Panc1 (cell line): Measurements from ENCODE around the gene MOB1B. TPM values are rescaled to one million over a fixed set of nuclear protein-coding genes. Genes with fewer than 3 reads are reported as not detected.
A peak's percentile ranks its signal among the peaks of the same experiment; 100 is the strongest.

Experiments
- ATAC-seq: fragments of 200-7000 bp; cut with Tn5 transposase; 2 replicates; pipeline ENCODE4 v1.9.1; 2020; ENCODE audit warnings: mild to moderate bottlenecking, moderate library complexity
- BruUV-seq: library from RNA; stranded (reverse); fragments of 400-500 nt; replicated peaks from 2 replicates; lab custom pipeline; 2021; lab: Mats Ljungman, UMichigan
- CTCF ChIA-PET: fragments of 300-600 bp; sonication (Branson Sonifier 250); formaldehyde crosslinking; loops from one replicate; lab custom pipeline; 2022; ENCODE audit warnings: antibody characterized with exemption; lab: Charles Lee
- POLR2A ChIA-PET: fragments of 300-600 bp; sonication (Branson Sonifier 250); formaldehyde crosslinking; loops from one replicate; lab custom pipeline; 2022; ENCODE audit warnings: antibody characterized with exemption; lab: Charles Lee
- DNase-seq: peaks from one replicate; pipeline ENCODE4 v3.0.0-alpha.2; 2010; ENCODE audit warnings: low read depth, low spot score
- H3K27ac ChIP-seq: 2 replicates; pipeline ENCODE4 v1.5.1; 2011; ENCODE audit warnings: mild to moderate bottlenecking, low read length, inconsistent platforms
- H3K27me3 ChIP-seq: fragments of 200-500 bp; sonication (Bioruptor generic); 2 replicates; pipeline ENCODE4 v1.6.0; 2014; ENCODE audit warnings: low read length, inconsistent platforms; ENCODE audit not compliant: control insufficient read depth, insufficient read depth
- H3K36me3 ChIP-seq: fragments of 200-500 bp; sonication (Bioruptor generic); 2 replicates; pipeline ENCODE4 v1.5.1; 2014; ENCODE audit warnings: inconsistent platforms, mild to moderate bottlenecking, low read length, moderate library complexity; ENCODE audit not compliant: control insufficient read depth, insufficient read depth
- H3K4me1 ChIP-seq: 2 replicates; pipeline ENCODE4 v1.5.1; 2011; ENCODE audit warnings: inconsistent platforms, mild to moderate bottlenecking, low read length, moderate library complexity; ENCODE audit not compliant: control insufficient read depth, insufficient read depth
- H3K4me3 ChIP-seq, 2 experiments: 2 replicates each; pipeline ENCODE4 v1.5.1; 2011 to 2012; ENCODE audit warnings: low read depth in 2 of 2, low read length in 2 of 2, mild to moderate bottlenecking in 2 of 2, inconsistent platforms in 1 of 2, moderate library complexity in 1 of 2
- H3K9me3 ChIP-seq: fragments of 200-500 bp; sonication (Bioruptor generic); 2 replicates; pipeline ENCODE4 v1.5.1; 2014; ENCODE audit warnings: low read depth, mild to moderate bottlenecking, inconsistent platforms, low read length, moderate library complexity; ENCODE audit not compliant: control insufficient read depth, insufficient read depth
- CTCF ChIP-seq: fragments of 450-650 bp; IDR thresholded peaks from 2 replicates; pipeline ENCODE4 v1.5.1; 2017; ENCODE audit warnings: mild to moderate bottlenecking
- POLR2AphosphoS5 ChIP-seq: IDR thresholded peaks from 2 replicates; pipeline ENCODE4 v1.6.1; 2012; ENCODE audit warnings: mild to moderate bottlenecking, low read depth, low read length, moderate library complexity
- REST ChIP-seq, 2 experiments: IDR thresholded peaks; 2 replicates each; pipeline ENCODE4 v1.6.1; 2011 to 2012; ENCODE audit warnings: low read depth in 2 of 2, control low read depth in 1 of 2, low read length in 1 of 2, mild to moderate bottlenecking in 1 of 2, moderate library complexity in 1 of 2; ENCODE audit not compliant: insufficient read depth in 1 of 2
- SIN3A ChIP-seq: IDR thresholded peaks from 2 replicates; pipeline ENCODE4 v1.6.1; 2012; ENCODE audit warnings: low read depth, mild to moderate bottlenecking, low read length, moderate library complexity, borderline replicate concordance; ENCODE audit not compliant: insufficient read depth
- TCF7L2 ChIP-seq: IDR thresholded peaks from 2 replicates; pipeline ENCODE4 v1.6.1; 2011; ENCODE audit warnings: mild to moderate bottlenecking, low read depth, low read length, inconsistent platforms
- in situ Hi-C: cut with HindIII; loops from 2 replicates; pipeline ENCODE4 v1.10.0; 2016; ENCODE audit warnings: low sequenced_read_pairs, low pct_unique_long_range_greater_than_20kb
- intact Hi-C: fragments of 100-400 bp; cut with micrococcal nuclease; formaldehyde crosslinking; loops from one replicate; pipeline ENCODE4 v1.10.0; 2022; ENCODE audit not compliant: unreplicated experiment
- total RNA-seq: library from RNA; stranded (reverse); gene quantifications from one replicate; pipeline ENCODE4 v1.2.1, GENCODE V29; 2021; ENCODE audit not compliant: unreplicated experiment

The MOB1B gene
- total RNA-seq, 1 experiment from 2014 or later, result 20.1 TPM

- Histone ChIP-seq H3K4me3 (peak within 1 kb of the TSS; percentile 87 to 88), H3K9me3 (no peaks in the 10 kb centered on the region), H3K36me3 (peaks cover 2% of the 10 kb centered on the region), H3K4me1 (no peaks in the 10 kb centered on the region), H3K27ac (peak within 1 kb of the TSS; percentile 89), H3K27me3 (no peaks in the 10 kb centered on the region)
- in situ Hi-C loops (no loop called here), intact Hi-C loops (no loop called here)
- TF ChIP-seq SIN3A (peak; percentile 90), POLR2AphosphoS5 (peak; percentile 76), CTCF (no peak), TCF7L2 (no peak)
- ATAC-seq (peak; percentile 98), DNase-seq (peak; percentile 20)
- CTCF ChIA-PET, result interaction anchor here (0.7 to 1.0 kb wide), 2 partner anchors 16 to 154 kb away, joined by 7 to 11 read pairs; no protein-coding TSS in a partner anchor
- BruUV-seq, result no TSS peak
- POLR2A ChIA-PET, result no interaction called here
Observed at GRCh38 chr4:70993181-70994068, 91.3 kb downstream of the MOB1B start, which contains the start of gene DCK. DCK (plus strand) TSS chr4:70993649; CDS start chr4:70993836, 187 bp downstream.

GRCh38 chr4:70994069-70994366 lies 91.8 kb downstream of the MOB1B start:
- POLR2A ChIA-PET, result no interaction called here
- Histone ChIP-seq H3K36me3 (peaks cover 2% of the 10 kb centered on the region), H3K4me3 (peak overlapping the region; percentile 87 to 88), H3K9me3 (no peaks in the 10 kb centered on the region), H3K4me1 (no peaks in the 10 kb centered on the region), H3K27me3 (no peaks in the 10 kb centered on the region), H3K27ac (peak overlapping the region; percentile 87)
- in situ Hi-C loops, result no loop called here
- intact Hi-C loops, result no loop called here
- TF ChIP-seq REST (IDR thresholded peaks at IDR 0.05; ENCODE audit: insufficient read depth in 1 of 2, low read depth in 2 of 2, low read length in 1 of 2) (no peak), SIN3A (no peak), POLR2AphosphoS5 (no peak)
- DNase-seq (no peak), ATAC-seq (peak; percentile 42; the same call in 1 of the 2 replicates)
- BruUV-seq, result no TSS peak
- CTCF ChIA-PET, result interaction anchor here (1.0 kb wide), 1 partner anchor 155 kb away, joined by 7 read pairs; no protein-coding TSS in a partner anchor
